A549 (cell line): ENCODE measurements around the gene RPRD1A. TPM values are rescaled to one million over a fixed set of nuclear protein-coding genes. Genes with fewer than 3 reads are reported as not detected.

ENCODE experiments used
- ATAC-seq, 2 experiments: fragments of 200-7000 bp in 1 of 2; fragments of >200 bp in 1 of 2; cut with Nextera tagmentation in 1 of 2; cut with Tn5 transposase in 1 of 2; 3 replicates each; pipeline versions ENCODE4 v1.8.0 to v1.9.1; 2018 to 2020; ENCODE audit warnings: mild to moderate bottlenecking in 1 of 2, moderate library complexity in 1 of 2
- CTCF ChIA-PET: fragments of 300-600 bp; sonication (Branson Sonifier 250); formaldehyde crosslinking; extraction: SDS; loops from one replicate; lab custom pipeline; 2021; ENCODE audit warnings: antibody characterized with exemption, inconsistent platforms; lab: Yijun Ruan, JAX
- POLR2A ChIA-PET: fragments of 350-600 bp; formaldehyde crosslinking; extraction: SDS; loops from one replicate; lab custom pipeline; 2021; ENCODE audit warnings: antibody characterized with exemption, inconsistent platforms; lab: Yijun Ruan, JAX
- DNase-seq, 2 experiments: peaks; one replicate each; pipeline versions ENCODE4 v3.0.0 to v3.0.0-alpha.2; 2011 to 2016; ENCODE audit warnings: low read depth in 1 of 2, low spot score in 1 of 2
- FAIRE-seq: peaks from 2 replicates; lab custom pipeline; 2011; peaks lifted over from hg19 to GRCh38; lab: Jason Lieb, UNC
- H3K27ac ChIP-seq, 2 experiments: fragments of >200 bp; sonication (Bioruptor Twin); formaldehyde crosslinking; 3 replicates each; pipeline ENCODE4 v1.5.1; 2016 to 2017
- H3K4me1 ChIP-seq: fragments of >200 bp; sonication (Bioruptor Twin); formaldehyde crosslinking; 3 replicates; pipeline ENCODE4 v1.6.1; 2016
- H3K4me2 ChIP-seq: fragments of >200 bp; sonication (Bioruptor Twin); formaldehyde crosslinking; 3 replicates; pipeline ENCODE4 v1.6.1; 2016
- H3K4me3 ChIP-seq: fragments of >200 bp; sonication (Bioruptor Twin); formaldehyde crosslinking; 3 replicates; pipeline ENCODE4 v1.5.1; 2016
- H3K9me3 ChIP-seq: fragments of >200 bp; sonication (Bioruptor Twin); formaldehyde crosslinking; 3 replicates; pipeline ENCODE4 v1.6.1; 2016
- CEBPB ChIP-seq, 2 experiments: fragments of >200 bp in 1 of 2; sonication (Bioruptor Twin) in 1 of 2; formaldehyde crosslinking in 1 of 2; IDR thresholded peaks; 2 replicates each; pipeline ENCODE4 v1.6.1; 2012 to 2016
- GATA3 ChIP-seq: IDR thresholded peaks from 2 replicates; pipeline ENCODE4 v1.6.1; 2012; ENCODE audit warnings: borderline replicate concordance
- HOXA7 ChIP-seq: fragments of 250-450 bp; sonication (Bioruptor Pico); IDR thresholded peaks from 2 replicates; pipeline ENCODE4 v1.5.0; 2020; ENCODE audit warnings: mild to moderate bottlenecking, moderate library complexity
- HOXB5 ChIP-seq: fragments of 250-450 bp; sonication (Bioruptor Pico); IDR thresholded peaks from 2 replicates; pipeline ENCODE4 v1.5.0; 2020; ENCODE audit warnings: mild to moderate bottlenecking, moderate library complexity
- JUN ChIP-seq, 2 experiments: fragments of >200 bp; sonication (Bioruptor Twin); formaldehyde crosslinking; IDR thresholded peaks; 2 replicates in 1 of 2; 3 replicates in 1 of 2; pipeline ENCODE4 v1.6.1; 2016 to 2017
- NFE2L2 ChIP-seq: fragments of 150-350 bp; conservative IDR thresholded peaks from 2 replicates; pipeline ENCODE4 v1.6.1; 2014; ENCODE audit warnings: low read length
- RAD21 ChIP-seq, 2 experiments: fragments of >200 bp in 1 of 2; sonication (Bioruptor Twin) in 1 of 2; formaldehyde crosslinking in 1 of 2; IDR thresholded peaks in 1 of 2; conservative IDR thresholded peaks in 1 of 2; 2 replicates in 1 of 2; 3 replicates in 1 of 2; pipeline ENCODE4 v1.6.1; 2012 to 2018; ENCODE audit warnings: inconsistent platforms in 1 of 2
- RCOR1 ChIP-seq: fragments of 150-350 bp; IDR thresholded peaks from 2 replicates; pipeline ENCODE4 v1.6.1; 2014; ENCODE audit warnings: antibody characterized with exemption, low read length, low read depth
- SMC3 ChIP-seq: fragments of >200 bp; sonication (Bioruptor Twin); formaldehyde crosslinking; IDR thresholded peaks from 3 replicates; pipeline ENCODE4 v1.6.1; 2018; ENCODE audit warnings: inconsistent platforms
- SREBF2 ChIP-seq: fragments of 450-650 bp; IDR thresholded peaks from 2 replicates; pipeline ENCODE4 v1.6.1; 2014; ENCODE audit warnings: mild to moderate bottlenecking, moderate library complexity
- TP53 ChIP-seq: fragments of 250-450 bp; sonication (Bioruptor Pico); IDR thresholded peaks from 2 replicates; pipeline ENCODE4 v1.5.0; 2021; ENCODE audit warnings: mild to moderate bottlenecking, moderate library complexity
- ZFP36 ChIP-seq: fragments of 450-650 bp; IDR thresholded peaks from 2 replicates; pipeline ENCODE4 v1.6.1; 2014; ENCODE audit warnings: borderline replicate concordance; ENCODE audit not compliant: partially characterized antibody
- ZSCAN20 ChIP-seq: fragments of 250-450 bp; sonication (Bioruptor Pico); IDR thresholded peaks from 2 replicates; pipeline ENCODE4 v1.8.0; 2022; ENCODE audit warnings: mild to moderate bottlenecking, moderate library complexity
- WGBS: methylation state at CpG from one replicate; pipeline ENCODE4 v1.1.6; 2017; ENCODE audit errors: missing lambda C conversion rate; 5-methylcytosine and 5-hydroxymethylcytosine counted together
- polyA plus RNA-seq, 4 experiments: library from polyadenylated mRNA; depleted of rRNA in 3 of 4; stranded (reverse); fragments of >200 nt; fragmentation: RNase III in 1 of 4; extraction: RNeasy Plus Mini Kit Qiagen cat#74134 plus additional on column Dnase treatment in 1 of 4; gene quantifications; 2 replicates in 3 of 4; 3 replicates in 1 of 4; pipeline ENCODE4 v1.2.3, GENCODE V29; 2011 to 2017
- TF ChIP-seq, protein P1 (sequence below): IDR thresholded peaks from 2 replicates; pipeline ENCODE4 v1.6.1; 2012
- TF ChIP-seq, protein P2 (sequence below): fragments of 150-350 bp; IDR thresholded peaks from 2 replicates; pipeline ENCODE4 v1.6.1; 2014; ENCODE audit warnings: low read depth, mild to moderate bottlenecking, low read length
- TF ChIP-seq, protein P3 (sequence below): fragments of 200-600 bp; sonication (generic); IDR thresholded peaks from 2 replicates; pipeline ENCODE4 v1.6.1; 2016; ENCODE audit warnings: antibody characterized with exemption, mild to moderate bottlenecking, moderate library complexity
- TF ChIP-seq, protein P4 (sequence below): fragments of 450-650 bp; IDR thresholded peaks from 2 replicates; pipeline ENCODE4 v1.6.1; 2014; ENCODE audit warnings: antibody characterized with exemption

RPRD1A gene
- polyA plus RNA-seq, 2 of the 4 experiments (the other 2 are of a cell fraction): 25.8 to 58.2 TPM

DNA sequence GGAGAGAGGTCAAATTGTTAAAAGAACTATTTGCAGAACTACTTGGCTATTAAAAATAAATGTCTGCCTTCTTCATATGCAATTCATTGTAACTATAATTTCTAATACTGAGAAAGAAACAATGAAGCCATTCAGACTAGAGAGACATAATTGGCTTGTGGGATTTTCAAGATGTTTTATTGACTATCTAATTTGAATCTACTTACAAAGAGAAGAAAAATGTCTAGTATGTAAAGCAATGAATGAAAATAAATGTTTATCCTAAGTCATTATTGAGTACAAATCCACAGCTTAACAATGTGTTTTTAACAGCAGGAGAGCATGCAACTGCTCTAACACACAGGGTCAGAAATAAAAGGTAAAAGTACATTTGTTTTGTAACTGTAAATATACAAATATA lies 75.7 kb downstream of the RPRD1A start:
- POLR2A ChIA-PET: no interaction called here
- no peak for ATAC-seq
- no peak overlapping the region for H3K27ac ChIP-seq
- TF ChIP-seq HOXA7 (CRISPR knock-in tag) (no peak), RAD21 (conservative IDR thresholded peaks at IDR 0.05 in 1 of 2, IDR thresholded peaks at IDR 0.05 in 1 of 2) (no peak), RCOR1 (no peak), SMC3 (no peak), HOXB5 (CRISPR knock-in tag) (no peak), SREBF2 (no peak), TP53 (CRISPR knock-in tag) (no peak), CEBPB (IDR thresholded peaks at IDR 0.05) (no peak), ZFP36 (no peak), NFE2L2 (no peak)
- TF ChIP-seq, protein P1, sequence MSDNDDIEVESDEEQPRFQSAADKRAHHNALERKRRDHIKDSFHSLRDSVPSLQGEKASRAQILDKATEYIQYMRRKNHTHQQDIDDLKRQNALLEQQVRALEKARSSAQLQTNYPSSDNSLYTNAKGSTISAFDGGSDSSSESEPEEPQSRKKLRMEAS: no peak
- TF ChIP-seq, protein P2, sequence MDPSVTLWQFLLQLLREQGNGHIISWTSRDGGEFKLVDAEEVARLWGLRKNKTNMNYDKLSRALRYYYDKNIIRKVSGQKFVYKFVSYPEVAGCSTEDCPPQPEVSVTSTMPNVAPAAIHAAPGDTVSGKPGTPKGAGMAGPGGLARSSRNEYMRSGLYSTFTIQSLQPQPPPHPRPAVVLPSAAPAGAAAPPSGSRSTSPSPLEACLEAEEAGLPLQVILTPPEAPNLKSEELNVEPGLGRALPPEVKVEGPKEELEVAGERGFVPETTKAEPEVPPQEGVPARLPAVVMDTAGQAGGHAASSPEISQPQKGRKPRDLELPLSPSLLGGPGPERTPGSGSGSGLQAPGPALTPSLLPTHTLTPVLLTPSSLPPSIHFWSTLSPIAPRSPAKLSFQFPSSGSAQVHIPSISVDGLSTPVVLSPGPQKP: no peak
- TF ChIP-seq, protein P3, sequence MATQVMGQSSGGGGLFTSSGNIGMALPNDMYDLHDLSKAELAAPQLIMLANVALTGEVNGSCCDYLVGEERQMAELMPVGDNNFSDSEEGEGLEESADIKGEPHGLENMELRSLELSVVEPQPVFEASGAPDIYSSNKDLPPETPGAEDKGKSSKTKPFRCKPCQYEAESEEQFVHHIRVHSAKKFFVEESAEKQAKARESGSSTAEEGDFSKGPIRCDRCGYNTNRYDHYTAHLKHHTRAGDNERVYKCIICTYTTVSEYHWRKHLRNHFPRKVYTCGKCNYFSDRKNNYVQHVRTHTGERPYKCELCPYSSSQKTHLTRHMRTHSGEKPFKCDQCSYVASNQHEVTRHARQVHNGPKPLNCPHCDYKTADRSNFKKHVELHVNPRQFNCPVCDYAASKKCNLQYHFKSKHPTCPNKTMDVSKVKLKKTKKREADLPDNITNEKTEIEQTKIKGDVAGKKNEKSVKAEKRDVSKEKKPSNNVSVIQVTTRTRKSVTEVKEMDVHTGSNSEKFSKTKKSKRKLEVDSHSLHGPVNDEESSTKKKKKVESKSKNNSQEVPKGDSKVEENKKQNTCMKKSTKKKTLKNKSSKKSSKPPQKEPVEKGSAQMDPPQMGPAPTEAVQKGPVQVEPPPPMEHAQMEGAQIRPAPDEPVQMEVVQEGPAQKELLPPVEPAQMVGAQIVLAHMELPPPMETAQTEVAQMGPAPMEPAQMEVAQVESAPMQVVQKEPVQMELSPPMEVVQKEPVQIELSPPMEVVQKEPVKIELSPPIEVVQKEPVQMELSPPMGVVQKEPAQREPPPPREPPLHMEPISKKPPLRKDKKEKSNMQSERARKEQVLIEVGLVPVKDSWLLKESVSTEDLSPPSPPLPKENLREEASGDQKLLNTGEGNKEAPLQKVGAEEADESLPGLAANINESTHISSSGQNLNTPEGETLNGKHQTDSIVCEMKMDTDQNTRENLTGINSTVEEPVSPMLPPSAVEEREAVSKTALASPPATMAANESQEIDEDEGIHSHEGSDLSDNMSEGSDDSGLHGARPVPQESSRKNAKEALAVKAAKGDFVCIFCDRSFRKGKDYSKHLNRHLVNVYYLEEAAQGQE: no peak
- TF ChIP-seq, all 56 proteins: peak for 0
- Histone ChIP-seq H3K4me1 (no peaks in the 10 kb centered on the region), H3K4me3 (no peak overlapping the region), H3K4me2 (no peak overlapping the region), H3K9me3 (no peaks in the 10 kb centered on the region)
- FAIRE-seq: no peak
- DNase-seq: no peak
- CTCF ChIA-PET: no interaction called here

DNA sequence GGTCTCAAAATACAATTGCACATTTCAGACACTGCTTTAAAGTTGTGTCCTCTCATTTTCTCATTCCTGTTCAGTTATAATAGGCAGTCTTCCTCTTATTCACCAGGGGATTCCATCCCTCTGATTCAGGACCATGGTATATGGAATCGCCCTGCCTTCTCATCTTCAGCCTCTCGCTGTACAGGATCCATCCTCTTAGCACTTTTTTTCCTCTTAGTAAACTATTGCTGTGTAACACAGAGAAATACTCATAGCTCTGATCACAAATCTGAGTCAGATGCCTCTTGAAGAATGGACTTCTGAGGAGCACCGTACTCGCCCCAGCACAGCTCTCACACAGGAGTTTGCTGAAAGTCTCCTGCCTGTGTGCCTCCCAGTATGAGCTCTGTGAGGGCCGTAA lies 83.5 kb downstream of the RPRD1A start:
- no peak for FAIRE-seq
- POLR2A ChIA-PET: interaction anchor here (1.2 kb wide), 1 partner anchor 11 kb away, joined by 4 read pairs; the partner anchor contains the start of gene RMP24
- no peak for TF ChIP-seq TP53 (CRISPR knock-in tag)
- no peak for TF ChIP-seq ZSCAN20 (CRISPR knock-in tag)
- TF ChIP-seq, protein P3: no peak
- Histone ChIP-seq H3K4me1 (no peaks in the 10 kb centered on the region), H3K27ac (no peak overlapping the region), H3K4me3 (no peak overlapping the region), H3K9me3 (no peaks in the 10 kb centered on the region), H3K4me2 (no peak overlapping the region)
- 90% methylated on average over 5 of the region's 5 CpGs for WGBS
- CTCF ChIA-PET: no interaction called here
- DNase-seq: no peak
- no peak for ATAC-seq

DNA sequence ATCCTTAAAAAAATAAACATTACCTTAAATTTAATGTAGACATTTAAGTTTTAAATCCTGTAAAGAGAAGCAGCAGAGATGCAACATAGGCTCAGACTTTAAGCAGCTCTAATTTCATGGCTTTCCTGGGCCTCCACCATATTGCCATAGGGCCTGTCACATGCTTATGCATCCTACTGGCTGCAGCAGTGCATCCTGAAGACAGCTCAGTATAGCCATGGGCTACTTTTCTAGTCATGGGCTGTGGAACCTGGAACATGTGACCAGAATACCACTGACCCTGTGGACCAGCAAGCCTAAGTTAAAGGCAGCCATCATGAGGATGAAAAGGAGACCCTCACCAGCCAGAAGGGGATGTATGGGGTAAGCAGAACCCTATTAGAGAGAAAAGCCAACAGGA lies 84.2 kb downstream of the RPRD1A start:
- no peak overlapping the region for H3K4me3 ChIP-seq
- ATAC-seq: no peak
- no peak overlapping the region for H3K4me2 ChIP-seq
- no peak for DNase-seq
- ChIA-PET CTCF (no interaction called here), POLR2A (interaction anchor here (1.2 kb wide), 1 partner anchor 11 kb away, joined by 4 read pairs; the partner anchor contains the start of gene RMP24)
- no peaks in the 10 kb centered on the region for H3K9me3 ChIP-seq
- no peak overlapping the region for H3K27ac ChIP-seq
- no peak for FAIRE-seq
- no peaks in the 10 kb centered on the region for H3K4me1 ChIP-seq
- TF ChIP-seq GATA3: no peak
- TF ChIP-seq, protein P4, sequence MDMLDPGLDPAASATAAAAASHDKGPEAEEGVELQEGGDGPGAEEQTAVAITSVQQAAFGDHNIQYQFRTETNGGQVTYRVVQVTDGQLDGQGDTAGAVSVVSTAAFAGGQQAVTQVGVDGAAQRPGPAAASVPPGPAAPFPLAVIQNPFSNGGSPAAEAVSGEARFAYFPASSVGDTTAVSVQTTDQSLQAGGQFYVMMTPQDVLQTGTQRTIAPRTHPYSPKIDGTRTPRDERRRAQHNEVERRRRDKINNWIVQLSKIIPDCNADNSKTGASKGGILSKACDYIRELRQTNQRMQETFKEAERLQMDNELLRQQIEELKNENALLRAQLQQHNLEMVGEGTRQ: no peak
- TF ChIP-seq JUN (IDR thresholded peaks at IDR 0.05): no peak
- no peak for TF ChIP-seq SREBF2
